ENCODE results near the gene CYB5R3.
"Not testable (repeated sequence)": the region's sequence is repeated elsewhere in the genome, so short reads cannot be mapped to it uniquely, and the experiment has no call there.

Gene CYB5R3

DNA sequence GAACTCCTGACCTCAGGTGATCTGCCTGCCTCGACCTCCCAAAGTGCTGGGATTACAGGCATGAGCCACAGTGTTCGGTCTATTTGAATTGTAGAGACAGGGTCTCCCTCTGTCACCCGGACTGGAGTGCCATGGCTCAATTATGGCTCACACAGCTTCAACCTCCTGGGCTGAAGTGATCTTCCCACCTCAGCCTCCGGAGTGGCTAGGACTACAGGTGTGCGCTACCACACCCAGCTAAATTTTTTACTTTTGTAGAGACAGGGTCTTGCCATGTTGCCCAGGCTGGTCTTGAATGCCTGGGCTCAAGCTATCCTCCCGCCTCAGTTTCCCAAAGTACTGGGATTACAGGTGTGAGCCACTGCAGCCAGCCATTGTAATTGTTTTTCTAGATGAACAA is 81.2 kb downstream of the CYB5R3 start:
- DNase-seq (ENCODE audit: low read depth in 2 of 2): not testable (repeated sequence)

Data from stimulated activated CD8-positive, alpha-beta memory T cell treated with anti-CD3 and anti-CD28 coated beads, Interleukin-15, amount 100 ng/mL, for 48 hours (primary cell).